ENCODE measurements around the gene PNPLA3. TPM values are rescaled to one million over a fixed set of nuclear protein-coding genes. Genes with fewer than 3 reads are reported as not detected.
A peak's percentile ranks its signal among the peaks of the same experiment; 100 is the strongest.

Gene PNPLA3
- total RNA-seq, 1 experiment from 2014 or later = 17.5 TPM

DNA sequence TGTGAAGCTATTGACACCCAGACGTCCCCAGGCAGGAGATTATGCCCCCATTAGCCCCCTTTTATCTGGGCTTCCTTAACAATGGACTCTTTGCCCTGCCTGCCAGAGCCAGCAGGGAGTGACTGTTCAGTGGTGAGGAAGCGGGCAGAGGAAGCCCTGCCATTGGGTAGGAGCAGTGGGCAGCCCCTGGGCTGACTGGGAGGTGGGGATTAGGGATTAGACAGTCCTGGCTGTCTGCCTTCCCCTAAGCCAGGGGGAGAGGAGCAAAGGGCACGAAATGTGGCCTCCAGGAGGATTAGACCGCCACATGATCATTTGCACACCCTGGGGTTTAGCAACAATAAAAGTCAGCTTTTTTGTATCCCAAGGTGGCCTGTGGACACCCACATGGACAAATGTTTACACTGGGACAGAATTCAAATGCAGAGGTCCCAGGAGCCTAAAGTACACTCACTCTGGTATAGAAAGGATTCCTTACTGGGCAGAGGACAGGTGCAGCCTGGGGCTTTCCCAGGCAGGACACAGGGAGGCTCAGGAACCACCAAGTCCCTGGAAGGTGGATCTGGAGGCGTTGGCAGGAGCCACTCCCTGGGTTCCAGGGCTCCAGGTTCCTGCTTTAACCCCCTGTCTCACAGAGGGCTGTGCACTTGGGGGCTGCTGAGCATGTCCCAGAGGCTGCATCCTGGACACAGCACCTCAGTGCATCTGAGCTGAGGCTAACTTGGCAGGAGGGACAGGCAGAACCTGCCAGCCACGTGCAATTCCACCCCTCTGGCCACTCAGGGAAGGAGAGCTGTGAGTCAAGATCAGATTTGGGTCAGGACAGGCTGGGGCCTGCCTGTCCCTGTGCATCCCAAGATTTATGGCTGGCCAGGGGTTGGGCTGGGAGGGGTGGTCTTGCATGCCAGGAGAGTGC is 2.1 kb downstream of the PNPLA3 start:
- H3K36me3 Mint-ChIP-seq (ENCODE audit: insufficient read depth in 1 of 3, low read depth in 3 of 3) = peaks cover 29 to 39% (median 36%) of the 10 kb centered on the region in 3 experiments; a peak in 6 of 7 replicates
- H3K4ac ChIP-seq (ENCODE audit: low read depth, low read length) = no peak overlapping the region
- H3K9me3 Mint-ChIP-seq = no peaks in the 10 kb centered on the region; a peak in 1 of 5 replicates
- no peak overlapping the region for H2AK5ac ChIP-seq (ENCODE audit: insufficient read length, low read length)
- H3K27ac ChIP-seq (ENCODE audit: insufficient read length, low read depth, low read length) = no peak overlapping the region
- peak overlapping the region; percentile 79 to 86 for H3K4me3 Mint-ChIP-seq
- peaks cover 3% of the 10 kb centered on the region; the same call in 1 of the 2 replicates for H3K4me1 ChIP-seq (ENCODE audit: insufficient read depth, low read length)
- no peak overlapping the region for H2BK5ac ChIP-seq (ENCODE audit: insufficient read length, low read length)
- no peak overlapping the region for H3K23ac ChIP-seq (ENCODE audit: insufficient read length, low read depth, low read length)
- whole genome bisulfite sequencing (ENCODE audit: extremely low coverage, insufficient read length, low lambda C conversion rate) = no CpG with 5 or more reads among the region's 6 CpGs
- no peak overlapping the region for H4K8ac ChIP-seq (replicated peaks; ENCODE audit: insufficient read length, low read depth, low read length)
- peak; percentile 74 for DNase-seq
- no peak overlapping the region for H3K56ac ChIP-seq (ENCODE audit: insufficient read length, low read depth, low read length)
- peak overlapping the region; percentile 20 to 98 (median 89); a peak in 6 of 7 replicates for H3K27ac Mint-ChIP-seq
- H3K23me2 ChIP-seq (ENCODE audit: insufficient read length, low read depth, low read length, poor library complexity, severe bottlenecking) = peaks cover 3% of the 10 kb centered on the region
- H3K9me3 ChIP-seq (ENCODE audit: control insufficient read depth, low read depth, low read length) = no peaks in the 10 kb centered on the region
- peaks cover 30 to 37% of the 10 kb centered on the region in 2 experiments for H3K4me1 Mint-ChIP-seq
- no peak overlapping the region for H2BK15ac ChIP-seq (ENCODE audit: low read depth, low read length)
- TF ChIP-seq, protein P1, sequence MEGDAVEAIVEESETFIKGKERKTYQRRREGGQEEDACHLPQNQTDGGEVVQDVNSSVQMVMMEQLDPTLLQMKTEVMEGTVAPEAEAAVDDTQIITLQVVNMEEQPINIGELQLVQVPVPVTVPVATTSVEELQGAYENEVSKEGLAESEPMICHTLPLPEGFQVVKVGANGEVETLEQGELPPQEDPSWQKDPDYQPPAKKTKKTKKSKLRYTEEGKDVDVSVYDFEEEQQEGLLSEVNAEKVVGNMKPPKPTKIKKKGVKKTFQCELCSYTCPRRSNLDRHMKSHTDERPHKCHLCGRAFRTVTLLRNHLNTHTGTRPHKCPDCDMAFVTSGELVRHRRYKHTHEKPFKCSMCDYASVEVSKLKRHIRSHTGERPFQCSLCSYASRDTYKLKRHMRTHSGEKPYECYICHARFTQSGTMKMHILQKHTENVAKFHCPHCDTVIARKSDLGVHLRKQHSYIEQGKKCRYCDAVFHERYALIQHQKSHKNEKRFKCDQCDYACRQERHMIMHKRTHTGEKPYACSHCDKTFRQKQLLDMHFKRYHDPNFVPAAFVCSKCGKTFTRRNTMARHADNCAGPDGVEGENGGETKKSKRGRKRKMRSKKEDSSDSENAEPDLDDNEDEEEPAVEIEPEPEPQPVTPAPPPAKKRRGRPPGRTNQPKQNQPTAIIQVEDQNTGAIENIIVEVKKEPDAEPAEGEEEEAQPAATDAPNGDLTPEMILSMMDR (conservative IDR thresholded peaks at IDR 0.05) = no peak
- H3K27me3 ChIP-seq (ENCODE audit: insufficient read depth, low read length) = no peaks in the 10 kb centered on the region
- H2BK120ac ChIP-seq (ENCODE audit: low read depth, low read length, poor library complexity, severe bottlenecking) = no peak overlapping the region
- no peak overlapping the region for H3K18ac ChIP-seq (ENCODE audit: insufficient read length, low read depth, low read length)
- H3K9ac ChIP-seq (ENCODE audit: extremely low read depth, insufficient read length, low read length) = no peak overlapping the region
- no peaks in the 10 kb centered on the region for H3K79me1 ChIP-seq (ENCODE audit: insufficient read depth, low read depth, low read length, poor library complexity, severe bottlenecking)
- no peak overlapping the region for H2BK12ac ChIP-seq (ENCODE audit: insufficient read length, low read depth, low read length)
- no peak overlapping the region for H3K14ac ChIP-seq (ENCODE audit: insufficient read depth, low read length)
- no peaks in the 10 kb centered on the region; the same call in 1 of the 2 replicates for H3K79me2 ChIP-seq (ENCODE audit: insufficient read depth, low read length)
- H2AFZ ChIP-seq (ENCODE audit: low read length) = no peak overlapping the region
- H4K20me1 ChIP-seq (ENCODE audit: control insufficient read depth, insufficient read depth, insufficient read length) = no peaks in the 10 kb centered on the region
- no peak overlapping the region for H2BK20ac ChIP-seq (ENCODE audit: low read depth, low read length, poor library complexity, severe bottlenecking)
- H4K5ac ChIP-seq (ENCODE audit: insufficient read length, low read depth, low read length) = no peak overlapping the region
- H3K27me3 Mint-ChIP-seq (ENCODE audit: low read depth) = peaks cover under 1% of the 10 kb centered on the region; the same call in 1 of the 2 replicates
- no peak overlapping the region for H4K91ac ChIP-seq (ENCODE audit: insufficient read length, low read depth, low read length)
- H3K4me2 ChIP-seq (ENCODE audit: insufficient read depth, insufficient read length, low read length) = peak overlapping the region; percentile 52
- no peak overlapping the region for H3T11ph ChIP-seq (ENCODE audit: low read length)
